ENCODE measurements around the gene NPAS4. TPM values are rescaled to one million over a fixed set of nuclear protein-coding genes. Genes with fewer than 3 reads are reported as not detected.

Gene NPAS4
- total RNA-seq, 2 donors from 2014 or later: 2.6 to 6.5 TPM

DNA sequence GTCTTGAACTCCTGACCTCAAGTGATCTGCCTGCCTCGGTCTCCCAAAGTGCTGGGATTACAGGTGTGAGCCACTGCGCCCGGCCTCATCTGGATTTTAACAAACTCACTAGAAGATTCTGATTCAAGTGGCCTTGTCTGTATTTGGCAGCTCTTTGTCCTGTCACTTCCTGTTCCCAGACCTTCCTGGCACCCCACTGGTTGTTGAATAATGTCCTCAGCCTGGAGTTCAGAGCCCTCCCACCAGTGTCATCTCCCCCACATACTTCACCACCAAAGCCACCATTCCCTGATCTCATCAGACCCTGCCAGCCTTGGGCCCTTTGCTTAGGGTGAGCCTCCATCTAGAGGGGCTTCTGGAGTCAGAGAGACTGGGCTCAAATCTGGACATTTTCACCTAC lies 49.2 kb downstream of the NPAS4 start:
- no peak for DNase-seq (ENCODE audit: low spot score)
- intact Hi-C loops (cut with DNase I): no loop called here

DNA sequence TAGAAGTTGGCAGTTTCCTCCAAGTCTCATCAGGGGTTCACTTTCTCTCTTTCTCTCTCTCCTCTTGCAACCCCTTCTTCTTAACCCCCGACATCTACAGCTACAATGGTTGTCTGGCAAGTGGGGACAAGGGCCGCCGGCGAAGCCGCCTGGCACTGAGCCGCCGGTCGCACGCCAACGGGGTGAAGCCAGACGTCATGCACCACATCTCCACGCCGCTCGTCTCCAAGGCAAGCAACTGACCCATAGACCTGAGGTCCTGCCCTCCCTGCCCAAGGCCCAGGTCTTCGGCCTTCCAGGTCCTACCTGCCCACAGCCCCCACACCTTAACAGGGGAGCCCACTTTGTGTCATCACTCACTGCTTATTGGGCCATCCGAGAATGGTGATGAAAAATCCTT lies 50.3 kb downstream of the NPAS4 start:
- DNase-seq (ENCODE audit: low spot score): no peak
- intact Hi-C loops (cut with DNase I): no loop called here

DNA sequence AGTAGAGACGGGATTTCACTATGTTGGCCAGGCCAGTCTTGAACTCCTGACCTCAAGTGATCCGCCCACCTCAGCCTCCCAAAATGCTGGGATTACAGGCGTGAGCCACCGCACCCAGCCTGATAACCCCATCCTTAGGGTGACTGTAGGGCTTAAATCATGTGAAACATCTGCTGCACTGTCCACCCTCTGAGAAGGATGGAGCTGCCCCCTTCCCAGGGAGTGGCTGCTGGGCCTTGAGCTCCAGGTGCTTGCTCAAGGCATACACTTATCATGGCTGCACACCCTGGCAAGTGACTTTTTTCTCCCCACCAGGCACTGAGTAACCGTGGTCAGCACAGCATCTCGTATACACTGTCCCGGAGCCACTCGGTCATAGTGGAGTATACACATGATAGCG lies 51.2 kb downstream of the NPAS4 start:
- no peak for DNase-seq (ENCODE audit: low spot score)
- intact Hi-C loops (cut with DNase I): no loop called here

DNA sequence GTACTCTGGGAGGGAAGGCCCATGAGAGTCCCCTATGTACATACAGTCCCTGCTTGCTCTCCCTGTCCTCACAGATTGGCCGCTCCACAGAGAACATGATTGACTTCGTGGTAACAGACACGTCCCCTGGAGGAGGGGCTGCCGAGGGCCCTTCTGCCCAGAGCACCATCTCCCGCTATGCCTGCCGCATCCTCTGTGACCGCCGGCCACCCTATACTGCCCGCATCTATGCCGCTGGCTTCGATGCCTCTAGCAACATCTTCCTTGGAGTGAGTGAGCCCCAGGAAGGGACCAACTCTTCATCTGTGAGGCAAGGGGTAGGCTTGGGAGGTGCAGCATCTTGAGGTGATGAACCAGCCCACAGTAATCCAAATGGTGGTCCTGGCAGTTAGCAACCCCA lies 52.3 kb downstream of the NPAS4 start:
- no peak for DNase-seq (ENCODE audit: low spot score)
- intact Hi-C loops (cut with DNase I): no loop called here

DNA sequence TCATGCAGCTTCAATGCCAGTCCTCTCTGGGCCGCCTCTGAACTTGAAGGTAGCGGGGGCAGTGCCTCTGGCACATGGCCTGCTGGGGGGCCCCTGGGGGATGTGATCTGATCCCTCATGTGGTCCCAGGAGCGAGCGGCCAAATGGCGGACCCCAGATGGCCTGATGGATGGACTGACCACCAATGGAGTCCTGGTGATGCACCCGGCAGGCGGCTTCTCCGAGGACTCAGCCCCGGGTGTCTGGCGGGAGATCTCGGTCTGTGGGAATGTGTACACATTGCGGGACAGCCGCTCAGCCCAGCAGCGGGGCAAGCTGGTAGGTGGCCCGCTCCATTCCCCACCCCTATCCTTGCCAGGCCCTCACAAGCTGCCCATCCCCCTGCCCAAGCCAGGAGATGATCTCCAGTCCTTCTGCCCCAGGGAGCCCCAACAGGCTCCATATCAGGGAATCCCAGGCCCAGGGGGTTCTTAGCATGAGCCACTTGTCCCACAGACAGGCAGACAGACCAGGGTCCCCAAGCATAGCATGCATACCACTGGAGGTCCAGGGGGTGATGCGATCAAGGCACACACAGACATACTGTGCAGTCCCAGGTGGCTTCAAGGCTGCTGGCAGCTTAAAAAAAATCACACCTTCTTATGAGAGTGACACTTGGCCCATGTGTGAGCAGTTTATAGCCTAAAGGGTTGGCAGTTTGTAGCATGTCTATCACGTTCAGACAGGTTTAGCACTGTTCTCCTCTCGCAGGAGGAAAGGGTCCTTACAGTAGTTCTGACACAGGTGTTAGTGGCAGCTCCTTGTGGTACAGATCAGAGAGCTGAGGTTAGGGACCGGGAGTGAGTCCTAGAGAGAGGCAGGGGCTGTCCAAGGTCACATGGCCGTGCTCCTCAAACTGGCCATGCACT lies 53.0 kb downstream of the NPAS4 start:
- DNase-seq (ENCODE audit: low spot score): no peak
- intact Hi-C loops (cut with DNase I): no loop called here

DNA sequence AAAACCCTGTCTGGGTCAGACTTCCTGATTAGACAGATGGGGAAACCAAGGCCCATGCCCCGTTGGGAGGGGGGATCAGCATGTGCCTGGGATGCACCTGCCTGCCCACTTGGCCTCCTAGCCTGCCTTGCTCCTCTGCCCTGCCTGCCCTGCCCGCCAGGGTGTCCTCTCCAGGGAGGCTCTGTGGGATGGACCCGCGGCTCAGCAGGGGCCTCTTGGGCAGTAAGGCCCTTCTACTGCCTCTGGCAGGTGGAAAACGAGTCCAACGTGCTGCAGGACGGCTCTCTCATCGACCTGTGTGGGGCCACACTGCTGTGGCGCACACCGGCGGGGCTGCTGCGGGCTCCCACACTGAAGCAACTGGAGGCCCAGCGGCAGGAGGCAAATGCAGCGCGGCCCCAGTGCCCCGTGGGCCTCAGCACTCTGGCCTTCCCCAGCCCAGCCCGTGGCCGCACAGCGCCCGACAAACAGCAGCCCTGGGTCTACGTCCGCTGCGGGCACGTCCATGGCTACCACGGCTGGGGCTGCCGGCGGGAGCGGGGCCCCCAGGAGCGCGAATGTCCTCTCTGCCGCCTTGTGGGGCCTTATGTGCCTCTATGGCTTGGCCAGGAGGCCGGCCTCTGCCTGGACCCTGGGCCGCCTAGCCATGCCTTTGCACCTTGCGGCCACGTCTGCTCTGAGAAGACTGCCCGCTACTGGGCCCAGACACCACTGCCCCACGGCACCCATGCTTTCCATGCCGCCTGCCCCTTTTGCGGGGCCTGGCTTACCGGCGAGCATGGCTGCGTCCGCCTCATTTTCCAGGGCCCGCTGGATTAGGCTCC lies 54.7 kb downstream of the NPAS4 start:
- intact Hi-C loops (cut with DNase I): no loop called here

More for the DNA sequence above, 54.7 kb downstream of the NPAS4 start:
- no peak for DNase-seq (ENCODE audit: low spot score)

Other genes starting within 250 kb of the NPAS4 start
- 10 to 100 TPM; 30.1 to 41.3 TPM for gene KLC2, start 163.3 kb upstream of the NPAS4 start, total RNA-seq
- gene RAB1B, start 152.4 kb upstream of the NPAS4 start, total RNA-seq: 100 to 1,000 TPM; 102 to 112 TPM
- gene CNIH2, start 142.9 kb upstream of the NPAS4 start, total RNA-seq: not detected
- gene YIF1A, start 131.9 kb upstream of the NPAS4 start, total RNA-seq: 10 to 100 TPM; 63.9 to 73.6 TPM
- not detected for gene TMEM151A, start 129.1 kb upstream of the NPAS4 start, total RNA-seq
- 100 to 1,000 TPM in 1 of 2 donors, 10 to 100 TPM in 1; 67.5 to 248 TPM for gene CD248, start 104.0 kb upstream of the NPAS4 start, total RNA-seq
- 1 to 10 TPM; 5.4 to 7.4 TPM for gene RIN1, start 84.6 kb upstream of the NPAS4 start, total RNA-seq
- 10 to 100 TPM; 20.4 to 22.0 TPM for gene BRMS1, start 75.9 kb upstream of the NPAS4 start, total RNA-seq
- 10 to 100 TPM; 16.5 to 20.0 TPM for gene B4GAT1, start 73.4 kb upstream of the NPAS4 start, total RNA-seq
- gene SLC29A2, start 49.3 kb upstream of the NPAS4 start, total RNA-seq: 1 to 10 TPM; 1.7 to 2.0 TPM
- gene MRPL11, start 17.8 kb downstream of the NPAS4 start, total RNA-seq: 10 to 100 TPM; 36.5 to 37.2 TPM
- 10 to 100 TPM; 12.4 to 13.0 TPM for gene PELI3, start 45.9 kb downstream of the NPAS4 start, total RNA-seq
- 10 to 100 TPM; 27.1 to 29.4 TPM for gene DPP3, start 59.4 kb downstream of the NPAS4 start, total RNA-seq
- 10 to 100 TPM; 23.4 to 31.1 TPM for gene BBS1, start 89.6 kb downstream of the NPAS4 start, total RNA-seq
- 1 to 10 TPM; 9.0 TPM for gene ZDHHC24, start 125.0 kb downstream of the NPAS4 start, total RNA-seq
- gene ACTN3, start 125.9 kb downstream of the NPAS4 start, total RNA-seq: under 1 TPM; 0.14 to 0.51 TPM
- 10 to 100 TPM; 38.6 to 73.9 TPM for gene CTSF, start 147.6 kb downstream of the NPAS4 start, total RNA-seq
- under 1 TPM; 0.24 to 0.46 TPM for gene CCDC87, start 172.0 kb downstream of the NPAS4 start, total RNA-seq
- 10 to 100 TPM; 18.8 to 31.8 TPM for gene CCS, start 172.2 kb downstream of the NPAS4 start, total RNA-seq
- gene RBM14, start 195.6 kb downstream of the NPAS4 start, total RNA-seq: 10 to 100 TPM; 39.7 to 51.7 TPM
- gene RBM4, start 217.7 kb downstream of the NPAS4 start, total RNA-seq: 10 to 100 TPM; 63.4 to 68.9 TPM